ENCODE results near the gene DNALI1.

DNALI1 gene

DNA sequence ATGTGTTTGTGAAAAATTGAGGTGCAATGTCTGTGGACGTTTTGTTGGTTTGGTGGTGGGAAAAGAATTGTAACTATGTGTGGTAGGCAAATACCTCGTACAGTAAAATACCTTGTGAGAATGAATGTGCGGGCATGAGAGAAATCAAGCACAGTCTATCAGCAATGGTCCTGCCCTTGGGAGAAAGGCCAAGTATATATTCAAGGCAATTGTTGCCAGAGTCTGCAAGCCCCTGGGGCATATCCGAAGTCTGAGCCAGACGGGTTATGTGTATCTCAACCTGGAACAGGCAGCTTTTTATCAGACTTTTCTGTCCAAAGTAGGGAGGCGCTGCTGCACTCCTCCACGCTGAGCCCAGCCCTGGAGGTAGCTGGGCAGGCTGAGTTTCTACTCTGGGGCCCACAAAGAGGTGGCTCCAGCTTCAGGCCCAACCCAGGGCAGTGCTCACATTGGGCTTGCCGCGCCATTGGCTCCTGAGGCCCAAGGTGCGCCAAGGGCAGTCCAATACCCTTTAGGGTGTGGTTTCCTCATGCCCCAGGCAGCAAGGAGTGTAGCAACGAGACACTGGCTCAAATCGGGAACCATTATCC lies 48.4 kb downstream of the DNALI1 start:
- DNase-seq = no peak

DNA sequence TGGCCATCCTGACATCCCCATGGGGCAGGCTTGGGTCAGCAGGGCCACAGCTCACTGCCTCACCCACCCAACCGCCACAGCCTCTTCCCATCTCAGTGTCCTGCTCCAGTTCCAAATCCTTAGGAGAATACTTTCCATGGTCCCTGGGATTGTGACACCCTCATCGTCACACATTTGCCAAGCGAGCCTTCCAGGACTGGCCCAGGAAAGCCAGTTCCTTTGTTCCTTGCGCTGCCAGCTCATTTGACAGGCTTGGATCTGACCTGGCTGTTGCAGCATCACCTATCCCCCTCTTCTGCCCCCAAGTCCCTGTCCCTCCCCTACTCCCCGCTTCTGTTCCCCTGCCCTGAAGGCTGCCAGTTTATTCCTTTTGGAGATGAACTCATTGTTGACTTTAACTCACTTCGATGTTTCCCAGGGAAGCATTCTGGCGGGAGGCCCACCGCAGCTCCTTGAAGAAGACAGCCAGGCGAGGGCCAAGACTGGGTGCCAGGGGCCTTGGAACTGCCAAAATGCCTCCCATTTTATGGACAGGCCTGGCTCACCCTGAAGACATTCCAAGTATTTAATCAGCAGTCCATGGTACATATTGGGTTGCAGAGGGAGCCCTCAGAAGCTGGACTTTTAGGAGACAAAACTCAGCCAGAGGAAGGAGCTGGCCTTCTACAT lies 49.2 kb downstream of the DNALI1 start:
- no peak for DNase-seq

DNA sequence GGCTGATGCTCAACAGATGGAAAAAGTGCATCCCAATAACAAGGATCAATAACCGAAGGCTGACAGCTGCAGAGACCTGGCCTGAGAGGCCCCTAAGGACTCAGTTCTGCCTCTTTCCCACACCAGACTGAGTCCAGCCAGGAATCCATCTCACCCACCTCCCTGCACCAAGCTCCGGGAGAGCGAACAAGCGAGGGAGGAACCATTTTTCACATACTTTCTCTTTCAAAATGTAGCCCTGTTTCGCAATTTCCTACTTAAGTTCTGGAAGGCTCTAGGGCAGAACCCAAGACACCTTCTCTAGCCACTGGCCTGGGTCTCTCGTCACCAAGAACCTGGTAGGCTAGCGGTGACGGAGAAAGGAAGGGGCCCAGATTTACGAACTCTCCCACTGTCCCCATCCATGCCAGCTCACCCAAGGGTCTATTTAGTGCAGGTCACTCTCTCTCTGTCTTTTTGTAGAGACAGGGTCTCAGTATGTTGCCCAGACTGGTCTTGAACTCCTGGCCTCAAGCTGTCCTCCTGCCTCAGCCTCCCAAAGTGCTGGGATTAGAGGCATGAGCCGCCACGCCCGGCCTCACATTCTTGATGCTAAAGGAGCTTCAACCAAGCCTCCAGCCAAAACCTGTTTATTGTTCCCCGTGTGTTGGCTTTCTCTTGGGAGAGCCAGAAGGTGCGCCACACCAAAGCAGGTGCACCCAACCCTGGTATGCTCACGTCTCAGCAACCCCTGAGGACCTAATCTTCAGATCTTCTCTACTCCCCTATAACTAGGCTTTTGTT lies 49.9 kb downstream of the DNALI1 start:
- no peak for DNase-seq

DNA sequence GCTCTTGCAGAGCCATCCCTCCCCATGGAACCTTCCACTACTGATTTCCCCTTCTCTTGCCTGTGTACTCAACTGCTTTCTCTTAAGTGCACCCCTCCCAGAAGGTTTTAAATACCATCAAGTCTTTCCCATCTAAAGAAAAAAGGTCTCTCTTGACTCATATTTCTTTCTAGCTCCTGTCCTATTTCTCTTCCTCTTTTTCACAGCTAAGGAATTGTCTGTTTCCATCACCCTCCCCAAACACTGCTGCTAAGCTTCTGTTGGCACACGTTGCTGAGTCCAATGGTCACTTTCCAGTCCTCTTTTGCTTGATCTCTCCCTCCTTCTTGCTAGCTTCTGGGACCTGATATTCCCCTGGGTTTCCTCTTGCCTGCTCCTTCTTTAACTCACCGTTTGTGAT lies 52.3 kb downstream of the DNALI1 start:
- DNase-seq = no peak

DNA sequence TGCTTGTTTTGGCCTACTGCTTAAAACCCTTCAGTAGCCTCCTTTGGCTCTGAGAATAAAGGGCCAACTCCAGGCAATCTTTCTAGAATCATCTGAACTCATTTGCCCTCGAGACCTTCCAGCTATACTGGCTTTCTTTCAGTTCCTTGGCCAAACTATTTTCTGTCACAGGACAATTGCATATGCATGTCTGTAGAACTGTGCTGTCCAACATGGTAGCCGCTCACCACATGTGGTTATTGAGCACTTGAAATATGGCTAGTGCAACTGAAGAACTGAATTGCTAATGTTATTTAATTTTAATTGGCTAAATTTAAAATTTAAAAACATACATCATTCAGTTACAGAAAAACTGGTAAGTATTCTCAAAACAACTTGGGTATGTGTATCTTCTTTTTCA lies 53.3 kb downstream of the DNALI1 start:
- no peak for DNase-seq

DNA sequence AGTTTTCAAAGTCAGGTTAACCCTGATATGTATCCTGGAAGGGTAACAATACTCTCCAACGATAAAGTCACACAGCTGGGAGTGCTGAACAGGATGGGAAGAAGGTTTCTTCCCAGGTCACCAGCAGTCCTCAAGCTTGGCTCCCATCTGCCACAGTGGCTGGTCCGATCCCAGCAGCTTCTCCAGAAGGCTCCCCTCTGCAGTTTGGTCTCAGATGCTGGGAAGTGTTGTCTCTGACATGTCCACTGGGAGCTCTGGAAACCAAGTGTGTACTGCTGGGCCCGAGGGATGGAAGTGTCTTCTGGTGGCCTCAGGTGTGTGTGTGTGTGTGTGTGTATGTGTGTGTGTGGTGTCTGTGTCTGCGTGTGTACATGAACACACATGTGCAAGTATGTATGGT lies 55.4 kb downstream of the DNALI1 start:
- no peak for DNase-seq

DNA sequence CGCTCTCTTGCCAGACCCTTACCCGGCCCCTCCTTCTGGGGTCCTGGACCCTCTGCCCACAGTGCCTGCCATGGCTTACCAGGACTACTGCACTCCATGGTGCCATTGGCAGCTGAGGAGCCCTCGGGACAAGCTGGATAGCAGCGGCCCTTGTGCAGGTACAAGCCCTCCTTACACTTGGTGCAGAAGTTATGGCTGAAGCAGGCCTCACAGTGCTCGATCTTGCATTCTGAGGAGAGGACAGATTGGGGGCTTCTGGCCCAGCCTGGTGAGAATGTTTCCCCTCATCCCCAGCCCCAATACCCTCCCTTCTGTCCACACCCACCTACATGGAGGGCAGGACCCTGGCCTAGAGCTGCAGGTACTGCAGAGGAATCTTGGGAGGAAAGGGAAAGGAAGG lies 57.4 kb downstream of the DNALI1 start:
- DNase-seq = no peak

DNA sequence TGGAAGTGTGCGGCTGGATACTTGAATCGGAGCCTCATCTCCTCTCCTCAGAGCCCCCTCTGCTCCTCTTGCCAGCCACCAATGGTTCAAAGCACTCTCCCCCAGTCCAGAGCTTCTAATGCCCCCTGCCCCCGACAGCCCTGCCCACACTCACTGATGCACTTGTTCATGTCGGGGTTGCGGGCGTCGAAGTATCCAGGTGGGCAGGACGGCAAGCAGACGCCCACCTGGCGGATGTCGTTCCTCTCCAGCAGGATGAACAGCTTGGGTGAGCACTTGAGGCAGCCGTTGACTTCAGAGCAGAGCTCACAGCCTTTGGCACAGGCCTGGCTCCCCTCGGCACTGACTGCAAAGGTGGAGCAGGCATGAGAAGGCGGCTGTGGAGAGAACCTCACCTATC lies 59.6 kb downstream of the DNALI1 start:
- no peak for DNase-seq

All from GOT3 (cell line).